Measurements from ENCODE around the gene COCH.

- TF ChIP-seq FOXK2 (IDR thresholded peaks at IDR 0.05) (no peak), BHLHE40 (IDR thresholded peaks at IDR 0.05; ENCODE audit: borderline replicate concordance) (no peak), LEF1 (IDR thresholded peaks at IDR 0.05; ENCODE audit: borderline replicate concordance) (no peak), FOXM1 (IDR thresholded peaks at IDR 0.05; ENCODE audit: borderline replicate concordance) (no peak)
These were observed 834 bp downstream of the COCH start for GRCh38 chr14:30874999-30875787.
